Measurements from ENCODE around the gene SLC4A11. TPM values are rescaled to one million over a fixed set of nuclear protein-coding genes. Genes with fewer than 3 reads are reported as not detected.

SLC4A11 gene
- total RNA-seq, 1 experiment from 2014 or later: 0.60 TPM

Other genes starting within 250 kb of the SLC4A11 start
- gene GNRH2, start 195.6 kb downstream of the SLC4A11 start, total RNA-seq (2014; rRNA removed; shearing (Covaris generic)): not detected in 2 replicates
- gene MRPS26, start 193.1 kb downstream of the SLC4A11 start, total RNA-seq (2014; rRNA removed; shearing (Covaris generic)): 84.9 and 122 TPM in 2 replicates
- gene OXT, start 167.6 kb downstream of the SLC4A11 start, total RNA-seq (2014; rRNA removed; shearing (Covaris generic)): not detected in 2 replicates
- not detected in 2 replicates for gene AVP, start 154.5 kb downstream of the SLC4A11 start, total RNA-seq (2014; rRNA removed; shearing (Covaris generic))
- gene FASTKD5, start 79.3 kb downstream of the SLC4A11 start, total RNA-seq (2014; rRNA removed; shearing (Covaris generic)): 22.0 and 24.0 TPM in 2 replicates
- gene UBOX5, start 79.3 kb downstream of the SLC4A11 start, total RNA-seq (2014; rRNA removed; shearing (Covaris generic)): 6.4 and 6.5 TPM in 2 replicates
- 1.4 and 3.4 TPM in 2 replicates for gene LZTS3, start 65.6 kb downstream of the SLC4A11 start, total RNA-seq (2014; rRNA removed; shearing (Covaris generic))
- 37.6 and 43.5 TPM in 2 replicates for gene DDRGK1, start 34.5 kb downstream of the SLC4A11 start, total RNA-seq (2014; rRNA removed; shearing (Covaris generic))
- 112 and 137 TPM in 2 replicates for gene ITPA, start 29.7 kb downstream of the SLC4A11 start, total RNA-seq (2014; rRNA removed; shearing (Covaris generic))
- 11.5 and 12.0 TPM in 2 replicates for gene DNAAF9, start 168.5 kb upstream of the SLC4A11 start, total RNA-seq (2014; rRNA removed; shearing (Covaris generic))
- 28.4 and 30.2 TPM in 2 replicates for gene ATRN, start 231.8 kb upstream of the SLC4A11 start, total RNA-seq (2014; rRNA removed; shearing (Covaris generic))